ENCODE results near the gene POC1A. TPM values are rescaled to one million over a fixed set of nuclear protein-coding genes. Genes with fewer than 3 reads are reported as not detected.

POC1A gene
- polyA plus RNA-seq, 1 of the 3 experiments (the other 2 are of a cell fraction), result 11.7 TPM

DNA sequence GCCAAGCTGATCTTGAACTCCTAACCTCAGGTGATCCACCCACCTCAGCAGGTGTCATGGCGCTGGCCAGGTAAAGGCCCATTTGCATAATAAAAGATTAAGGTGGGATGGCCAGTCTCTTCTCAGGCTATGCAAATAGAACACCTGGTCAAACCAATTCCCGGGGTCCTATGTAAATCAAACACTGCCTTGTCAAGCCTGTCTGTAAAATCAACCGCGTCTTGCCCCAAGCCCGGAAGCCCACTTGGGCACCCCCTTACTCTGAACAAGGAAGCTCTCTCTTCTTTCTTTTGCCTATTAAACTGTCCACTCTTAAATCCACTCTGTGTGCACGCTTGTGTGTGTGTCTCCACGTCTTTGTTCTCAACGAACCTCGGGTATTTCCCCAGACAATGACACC lies 13.0 kb upstream of the POC1A start:
- Histone ChIP-seq H3K27ac (ENCODE audit: low read depth in 2 of 2, low read length in 1 of 2) (no peak overlapping the region), H3K4me1 (ENCODE audit: control insufficient read depth in 1 of 2, insufficient read depth in 2 of 2, low read depth in 1 of 2, low read length in 1 of 2) (no peaks in the 10 kb centered on the region), H3K4me3 (ENCODE audit: low read depth in 2 of 2, low read length in 1 of 2) (no peak overlapping the region), H3K9ac (no peak overlapping the region), H3K9me2 (no peaks in the 10 kb centered on the region), H3K9me3 (no peaks in the 10 kb centered on the region), H4K20me1 (ENCODE audit: insufficient read depth) (no peaks in the 10 kb centered on the region), H3K4me2 (no peak overlapping the region), H2AFZ (ENCODE audit: low read depth) (no peak overlapping the region), H3K36me3 (replicated peaks in 1 of 2; ENCODE audit: control insufficient read depth in 1 of 2, insufficient read depth in 2 of 2, low read length in 1 of 2) (no peaks in the 10 kb centered on the region), H3K27me3 (ENCODE audit: insufficient read depth) (no peaks in the 10 kb centered on the region), H3F3A (replicated peaks; ENCODE audit: insufficient read depth) (no peaks in the 10 kb centered on the region), H3K79me2 (ENCODE audit: insufficient read depth) (no peaks in the 10 kb centered on the region)
- DNase-seq, result no peak
- CTCF ChIA-PET, result interaction anchor here (0.5 kb wide), 1 partner anchor 10 kb away, joined by 3 read pairs; no protein-coding TSS in a partner anchor
- WGBS (ENCODE audit: low lambda C conversion rate), result 83% methylated on average over 9 of the region's 9 CpGs
- TF ChIP-seq MXI1 (IDR thresholded peaks at IDR 0.05; ENCODE audit: low read depth, low read length), result no peak
- TF ChIP-seq POLR2AphosphoS5 (IDR thresholded peaks at IDR 0.05; ENCODE audit: low read depth, low read length), result no peak
- no peak for TF ChIP-seq FOSL2 (IDR thresholded peaks at IDR 0.05; ENCODE audit: borderline replicate concordance, low read depth)
- TF ChIP-seq TEAD4 (IDR thresholded peaks at IDR 0.05; ENCODE audit: borderline replicate concordance, insufficient read depth), result no peak
- TF ChIP-seq, protein P1, sequence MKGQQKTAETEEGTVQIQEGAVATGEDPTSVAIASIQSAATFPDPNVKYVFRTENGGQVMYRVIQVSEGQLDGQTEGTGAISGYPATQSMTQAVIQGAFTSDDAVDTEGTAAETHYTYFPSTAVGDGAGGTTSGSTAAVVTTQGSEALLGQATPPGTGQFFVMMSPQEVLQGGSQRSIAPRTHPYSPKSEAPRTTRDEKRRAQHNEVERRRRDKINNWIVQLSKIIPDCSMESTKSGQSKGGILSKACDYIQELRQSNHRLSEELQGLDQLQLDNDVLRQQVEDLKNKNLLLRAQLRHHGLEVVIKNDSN (IDR thresholded peaks at IDR 0.05; ENCODE audit: borderline replicate concordance, low read depth), result no peak
- TF ChIP-seq FOXM1 (IDR thresholded peaks at IDR 0.05; ENCODE audit: low read depth), result no peak
- TF ChIP-seq ELF1 (IDR thresholded peaks at IDR 0.05), result no peak
- TF ChIP-seq, protein P2, sequence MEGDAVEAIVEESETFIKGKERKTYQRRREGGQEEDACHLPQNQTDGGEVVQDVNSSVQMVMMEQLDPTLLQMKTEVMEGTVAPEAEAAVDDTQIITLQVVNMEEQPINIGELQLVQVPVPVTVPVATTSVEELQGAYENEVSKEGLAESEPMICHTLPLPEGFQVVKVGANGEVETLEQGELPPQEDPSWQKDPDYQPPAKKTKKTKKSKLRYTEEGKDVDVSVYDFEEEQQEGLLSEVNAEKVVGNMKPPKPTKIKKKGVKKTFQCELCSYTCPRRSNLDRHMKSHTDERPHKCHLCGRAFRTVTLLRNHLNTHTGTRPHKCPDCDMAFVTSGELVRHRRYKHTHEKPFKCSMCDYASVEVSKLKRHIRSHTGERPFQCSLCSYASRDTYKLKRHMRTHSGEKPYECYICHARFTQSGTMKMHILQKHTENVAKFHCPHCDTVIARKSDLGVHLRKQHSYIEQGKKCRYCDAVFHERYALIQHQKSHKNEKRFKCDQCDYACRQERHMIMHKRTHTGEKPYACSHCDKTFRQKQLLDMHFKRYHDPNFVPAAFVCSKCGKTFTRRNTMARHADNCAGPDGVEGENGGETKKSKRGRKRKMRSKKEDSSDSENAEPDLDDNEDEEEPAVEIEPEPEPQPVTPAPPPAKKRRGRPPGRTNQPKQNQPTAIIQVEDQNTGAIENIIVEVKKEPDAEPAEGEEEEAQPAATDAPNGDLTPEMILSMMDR (IDR thresholded peaks at IDR 0.05), result no peak
- no peak for TF ChIP-seq FOXJ3 (CRISPR knock-in tag; IDR thresholded peaks at IDR 0.05)
- no peak for TF ChIP-seq JUND (IDR thresholded peaks at IDR 0.05)
- TF ChIP-seq RFX5 (IDR thresholded peaks at IDR 0.05; ENCODE audit: low read length), result no peak
- TF ChIP-seq, protein P3, sequence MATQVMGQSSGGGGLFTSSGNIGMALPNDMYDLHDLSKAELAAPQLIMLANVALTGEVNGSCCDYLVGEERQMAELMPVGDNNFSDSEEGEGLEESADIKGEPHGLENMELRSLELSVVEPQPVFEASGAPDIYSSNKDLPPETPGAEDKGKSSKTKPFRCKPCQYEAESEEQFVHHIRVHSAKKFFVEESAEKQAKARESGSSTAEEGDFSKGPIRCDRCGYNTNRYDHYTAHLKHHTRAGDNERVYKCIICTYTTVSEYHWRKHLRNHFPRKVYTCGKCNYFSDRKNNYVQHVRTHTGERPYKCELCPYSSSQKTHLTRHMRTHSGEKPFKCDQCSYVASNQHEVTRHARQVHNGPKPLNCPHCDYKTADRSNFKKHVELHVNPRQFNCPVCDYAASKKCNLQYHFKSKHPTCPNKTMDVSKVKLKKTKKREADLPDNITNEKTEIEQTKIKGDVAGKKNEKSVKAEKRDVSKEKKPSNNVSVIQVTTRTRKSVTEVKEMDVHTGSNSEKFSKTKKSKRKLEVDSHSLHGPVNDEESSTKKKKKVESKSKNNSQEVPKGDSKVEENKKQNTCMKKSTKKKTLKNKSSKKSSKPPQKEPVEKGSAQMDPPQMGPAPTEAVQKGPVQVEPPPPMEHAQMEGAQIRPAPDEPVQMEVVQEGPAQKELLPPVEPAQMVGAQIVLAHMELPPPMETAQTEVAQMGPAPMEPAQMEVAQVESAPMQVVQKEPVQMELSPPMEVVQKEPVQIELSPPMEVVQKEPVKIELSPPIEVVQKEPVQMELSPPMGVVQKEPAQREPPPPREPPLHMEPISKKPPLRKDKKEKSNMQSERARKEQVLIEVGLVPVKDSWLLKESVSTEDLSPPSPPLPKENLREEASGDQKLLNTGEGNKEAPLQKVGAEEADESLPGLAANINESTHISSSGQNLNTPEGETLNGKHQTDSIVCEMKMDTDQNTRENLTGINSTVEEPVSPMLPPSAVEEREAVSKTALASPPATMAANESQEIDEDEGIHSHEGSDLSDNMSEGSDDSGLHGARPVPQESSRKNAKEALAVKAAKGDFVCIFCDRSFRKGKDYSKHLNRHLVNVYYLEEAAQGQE (IDR thresholded peaks at IDR 0.05; ENCODE audit: low read depth, low read length), result no peak
- no peak for TF ChIP-seq RAD21 (IDR thresholded peaks at IDR 0.05; ENCODE audit: low read length)
- no peak for TF ChIP-seq MEF2A (IDR thresholded peaks at IDR 0.05; ENCODE audit: borderline replicate concordance, low read depth)
- no peak for TF ChIP-seq TAF1 (IDR thresholded peaks at IDR 0.05; ENCODE audit: borderline replicate concordance, low read depth, low read length)
- TF ChIP-seq NFIC (IDR thresholded peaks at IDR 0.05; ENCODE audit: borderline replicate concordance), result no peak
- no peak for TF ChIP-seq EP300 (IDR thresholded peaks at IDR 0.05; ENCODE audit: borderline replicate concordance in 1 of 2, low read depth in 1 of 2, low read length in 1 of 2)
- TF ChIP-seq, protein P4, sequence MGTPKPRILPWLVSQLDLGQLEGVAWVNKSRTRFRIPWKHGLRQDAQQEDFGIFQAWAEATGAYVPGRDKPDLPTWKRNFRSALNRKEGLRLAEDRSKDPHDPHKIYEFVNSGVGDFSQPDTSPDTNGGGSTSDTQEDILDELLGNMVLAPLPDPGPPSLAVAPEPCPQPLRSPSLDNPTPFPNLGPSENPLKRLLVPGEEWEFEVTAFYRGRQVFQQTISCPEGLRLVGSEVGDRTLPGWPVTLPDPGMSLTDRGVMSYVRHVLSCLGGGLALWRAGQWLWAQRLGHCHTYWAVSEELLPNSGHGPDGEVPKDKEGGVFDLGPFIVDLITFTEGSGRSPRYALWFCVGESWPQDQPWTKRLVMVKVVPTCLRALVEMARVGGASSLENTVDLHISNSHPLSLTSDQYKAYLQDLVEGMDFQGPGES (IDR thresholded peaks at IDR 0.05; ENCODE audit: low read depth, low read length), result no peak
- TF ChIP-seq SIN3A (IDR thresholded peaks at IDR 0.05; ENCODE audit: borderline replicate concordance, low read depth, low read length), result no peak
- TF ChIP-seq GATA2 (CRISPR knock-in tag; IDR thresholded peaks at IDR 0.05), result no peak
- POLR2A ChIA-PET, result no interaction called here
